HCT116 (cell line): ENCODE data around the gene C1orf21. TPM values are rescaled to one million over a fixed set of nuclear protein-coding genes. Genes with fewer than 3 reads are reported as not detected.

Experiments
- ATAC-seq: fragments of 200-7000 bp; cut with Tn5 transposase; 2 replicates; pipeline ENCODE4 v1.9.1; 2020; ENCODE audit warnings: mild to moderate bottlenecking, moderate library complexity
- BruUV-seq: library from RNA; stranded (reverse); fragments of 400-500 nt; replicated peaks from 2 replicates; lab custom pipeline; 2021; lab: Mats Ljungman, UMichigan
- CTCF ChIA-PET: fragments of 300-600 bp; sonication (Branson Sonifier 250); formaldehyde crosslinking; loops from one replicate; lab custom pipeline; 2021; ENCODE audit warnings: antibody characterized with exemption; lab: Charles Lee
- POLR2A ChIA-PET: fragments of 300-600, 350-600 bp; sonication (Branson Sonifier 250); formaldehyde crosslinking; loops from one replicate; lab custom pipeline; 2021; ENCODE audit warnings: antibody characterized with exemption; lab: Charles Lee
- RAD21 ChIA-PET, 2 experiments: fragments of 300-600 bp; sonication (Branson Sonifier 250); formaldehyde crosslinking; loops; one replicate each; lab custom pipeline; 2023; ENCODE audit warnings: low total read pairs in 2 of 2; ENCODE audit not compliant: uncharacterized antibody in 2 of 2, unreplicated experiment in 2 of 2, low non-redundant PET in 1 of 2; lab: Charles Lee
- DNase-seq: peaks from one replicate; pipeline ENCODE4 v3.0.0-alpha.2; 2010; ENCODE audit warnings: low read depth, low spot score
- H2AFZ ChIP-seq: fragments of 200-600 bp; shearing (Covaris generic), sonication (generic); 2 replicates; pipeline ENCODE4 v1.6.1; 2017; ENCODE audit warnings: low read depth, mixed run types, mixed read lengths, antibody characterized with exemption, low read length; ENCODE audit not compliant: poor library complexity, severe bottlenecking
- H3K27ac ChIP-seq: 2 replicates; pipeline ENCODE4 v1.5.1; 2012; ENCODE audit warnings: low read depth, low read length
- H3K27me3 ChIP-seq: fragments of 200-600 bp; sonication (generic); 2 replicates; pipeline ENCODE4 v1.6.1; 2016; ENCODE audit warnings: mixed run types, low read length, mixed read lengths; ENCODE audit not compliant: insufficient read depth
- H3K36me3 ChIP-seq, 2 experiments: fragments of 200-500 bp in 1 of 2; fragments of 200-600 bp in 1 of 2; sonication (Bioruptor generic) in 1 of 2; sonication (generic) in 1 of 2; 2 replicates each; pipeline versions ENCODE4 v1.5.1 to v1.6.1; 2014 to 2016; ENCODE audit warnings: low read length in 2 of 2, inconsistent platforms in 1 of 2, mixed read lengths in 1 of 2, mixed run types in 1 of 2; ENCODE audit not compliant: insufficient read depth in 2 of 2, control insufficient read depth in 1 of 2
- H3K4me1 ChIP-seq, 2 experiments: fragments of 200-600 bp in 1 of 2; sonication (generic) in 1 of 2; 2 replicates each; pipeline versions ENCODE4 v1.5.1 to v1.6.1; 2012 to 2017; ENCODE audit warnings: low read length in 2 of 2, inconsistent platforms in 1 of 2, mild to moderate bottlenecking in 1 of 2, mixed read lengths in 1 of 2, mixed run types in 1 of 2, moderate library complexity in 1 of 2; ENCODE audit not compliant: insufficient read depth in 2 of 2, control insufficient read depth in 1 of 2
- H3K4me2 ChIP-seq: fragments of 200-600 bp; sonication (generic); 2 replicates; pipeline ENCODE4 v1.6.1; 2017; ENCODE audit warnings: mixed run types, low read length, mixed read lengths
- H3K4me3 ChIP-seq, 2 experiments: fragments of 200-600 bp in 1 of 2; sonication (generic) in 1 of 2; replicated peaks in 1 of 2; 2 replicates each; pipeline ENCODE4 v1.5.1; 2011 to 2016; ENCODE audit warnings: low read length in 2 of 2, control low read depth in 1 of 2, low read depth in 1 of 2, mild to moderate bottlenecking in 1 of 2, mixed read lengths in 1 of 2, mixed run types in 1 of 2
- H3K79me2 ChIP-seq: fragments of 200-600 bp; sonication (generic); 2 replicates; pipeline ENCODE4 v1.6.1; 2017; ENCODE audit warnings: mild to moderate bottlenecking, mixed run types, low read length, moderate library complexity, mixed read lengths; ENCODE audit not compliant: insufficient read depth
- H3K9ac ChIP-seq: fragments of 200-600 bp; sonication (generic); 2 replicates; pipeline ENCODE4 v1.6.1; 2016; ENCODE audit warnings: low read length, mixed read lengths
- H3K9me2 ChIP-seq: fragments of 200-600 bp; sonication (generic), shearing (Covaris generic); 2 replicates; pipeline ENCODE4 v1.6.1; 2017; ENCODE audit warnings: mixed run types, mild to moderate bottlenecking, moderate library complexity; ENCODE audit not compliant: insufficient read depth
- H3K9me3 ChIP-seq, 2 experiments: fragments of 200-500 bp in 1 of 2; fragments of 200-600 bp in 1 of 2; sonication (Bioruptor generic) in 1 of 2; sonication (generic) in 1 of 2; 2 replicates each; pipeline ENCODE4 v1.6.1; 2014 to 2017; ENCODE audit warnings: low read length in 2 of 2, mixed read lengths in 2 of 2, inconsistent platforms in 1 of 2, low read depth in 1 of 2, mild to moderate bottlenecking in 1 of 2, mixed run types in 1 of 2, moderate library complexity in 1 of 2; ENCODE audit not compliant: control insufficient read depth in 1 of 2, insufficient read depth in 1 of 2
- H4K20me1 ChIP-seq: fragments of 200-600 bp; sonication (generic), shearing (Covaris generic); 2 replicates; pipeline ENCODE4 v1.6.1; 2017; ENCODE audit warnings: mixed run types, mild to moderate bottlenecking, moderate library complexity; ENCODE audit not compliant: insufficient read depth
- ATF3 ChIP-seq: IDR thresholded peaks from 2 replicates; pipeline ENCODE4 v1.6.1; 2012
- CEBPB ChIP-seq: IDR thresholded peaks from 2 replicates; pipeline ENCODE4 v1.6.1; 2012; ENCODE audit warnings: low read depth
- EGR1 ChIP-seq: IDR thresholded peaks from 2 replicates; pipeline ENCODE4 v1.6.1; 2012; ENCODE audit warnings: low read depth
- ELF1 ChIP-seq: IDR thresholded peaks from 2 replicates; pipeline ENCODE4 v1.6.1; 2012; ENCODE audit warnings: low read depth, borderline replicate concordance
- EZH2phosphoT487 ChIP-seq: fragments of 200-600 bp; IDR thresholded peaks from 2 replicates; pipeline ENCODE4 v1.6.1; 2018; ENCODE audit warnings: antibody characterized with exemption, borderline replicate concordance
- FOSL1 ChIP-seq: IDR thresholded peaks from 2 replicates; pipeline ENCODE4 v1.6.1; 2012; ENCODE audit warnings: low read depth
- POLR2A ChIP-seq: IDR thresholded peaks from 2 replicates; pipeline ENCODE4 v1.7.0; 2011; ENCODE audit warnings: borderline replicate concordance; ENCODE audit not compliant: insufficient read depth, insufficient read length; ENCODE audit errors: extremely low read depth
- POLR2AphosphoS5 ChIP-seq: IDR thresholded peaks from 2 replicates; pipeline ENCODE4 v1.6.1; 2011; ENCODE audit warnings: mild to moderate bottlenecking, low read depth, low read length, moderate library complexity
- RAD21 ChIP-seq: IDR thresholded peaks from 2 replicates; pipeline ENCODE4 v1.6.1; 2012; ENCODE audit warnings: low read depth, mild to moderate bottlenecking
- SIN3A ChIP-seq: IDR thresholded peaks from 2 replicates; pipeline ENCODE4 v1.6.1; 2012; ENCODE audit warnings: low read depth
- YY1 ChIP-seq: IDR thresholded peaks from 2 replicates; pipeline ENCODE4 v1.6.1; 2011; ENCODE audit warnings: low read length, low read depth, moderate library complexity, mild to moderate bottlenecking; ENCODE audit not compliant: insufficient replicate concordance; ENCODE audit errors: extremely low read depth
- ZBTB33 ChIP-seq: IDR thresholded peaks from 2 replicates; pipeline ENCODE4 v1.6.1; 2011; ENCODE audit warnings: mild to moderate bottlenecking, low read length, moderate library complexity; ENCODE audit not compliant: insufficient replicate concordance; ENCODE audit errors: extremely low read depth
- ZFX ChIP-seq: fragments of 450-650 bp; IDR thresholded peaks from 2 replicates; pipeline ENCODE4 v1.6.1; 2017
- ZNF274 ChIP-seq: fragments of 200-500 bp; sonication (Bioruptor generic); IDR thresholded peaks from 2 replicates; pipeline ENCODE4 v1.6.1; 2014; ENCODE audit warnings: mild to moderate bottlenecking, low read depth, low read length, inconsistent platforms
- intact Hi-C: fragments of 100-400 bp; cut with micrococcal nuclease; formaldehyde crosslinking; loops from 2 replicates; pipeline ENCODE4 v1.10.0; 2022
- total RNA-seq: library from RNA; stranded (reverse); gene quantifications from one replicate; pipeline ENCODE4 v1.2.1, GENCODE V29; 2021; ENCODE audit not compliant: unreplicated experiment
- TF ChIP-seq, protein P1 (sequence below): IDR thresholded peaks from 2 replicates; pipeline ENCODE4 v1.6.1; 2012
- TF ChIP-seq, protein P2 (sequence below): IDR thresholded peaks from 2 replicates; pipeline ENCODE4 v1.6.1; 2012; ENCODE audit warnings: low read depth

Gene C1orf21
- total RNA-seq, 1 experiment from 2014 or later = 8.9 TPM

- no peaks in the 10 kb centered on the region for H3K36me3 ChIP-seq
- CTCF ChIA-PET = no interaction called here
- POLR2A ChIA-PET = no interaction called here
- no peak overlapping the region for H3K4me3 ChIP-seq
- BruUV-seq = no TSS peak
- H2AFZ ChIP-seq = no peak overlapping the region
- no peak overlapping the region for H3K4me2 ChIP-seq
- H3K9me2 ChIP-seq = no peaks in the 10 kb centered on the region
- TF ChIP-seq RAD21 = no peak
- TF ChIP-seq SIN3A = no peak
- no peak for TF ChIP-seq EGR1
- TF ChIP-seq POLR2AphosphoS5 = no peak
- TF ChIP-seq ZNF274 = no peak
- no peak for TF ChIP-seq ELF1
- TF ChIP-seq FOSL1 = no peak
- TF ChIP-seq, protein P1, sequence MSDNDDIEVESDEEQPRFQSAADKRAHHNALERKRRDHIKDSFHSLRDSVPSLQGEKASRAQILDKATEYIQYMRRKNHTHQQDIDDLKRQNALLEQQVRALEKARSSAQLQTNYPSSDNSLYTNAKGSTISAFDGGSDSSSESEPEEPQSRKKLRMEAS = no peak
- no peak for TF ChIP-seq YY1
- no peak for TF ChIP-seq ATF3
- no peak for TF ChIP-seq ZFX
- no peak for TF ChIP-seq EZH2phosphoT487
- no peak for TF ChIP-seq CEBPB
- TF ChIP-seq, all 23 proteins: peak for 0
- RAD21 ChIA-PET = no interaction called here
- Histone ChIP-seq H3K9me3 (no peaks in the 10 kb centered on the region), H3K9ac (no peak overlapping the region), H3K27ac (no peak overlapping the region), H3K27me3 (no peaks in the 10 kb centered on the region), H3K79me2 (no peaks in the 10 kb centered on the region), H4K20me1 (no peaks in the 10 kb centered on the region), H3K4me1 (no peaks in the 10 kb centered on the region)
- intact Hi-C loops = no loop called here
- ATAC-seq = no peak
- DNase-seq = no peak
Measured at GRCh38 chr1:184627007-184627341, 240.1 kb downstream of the C1orf21 start.

DNA sequence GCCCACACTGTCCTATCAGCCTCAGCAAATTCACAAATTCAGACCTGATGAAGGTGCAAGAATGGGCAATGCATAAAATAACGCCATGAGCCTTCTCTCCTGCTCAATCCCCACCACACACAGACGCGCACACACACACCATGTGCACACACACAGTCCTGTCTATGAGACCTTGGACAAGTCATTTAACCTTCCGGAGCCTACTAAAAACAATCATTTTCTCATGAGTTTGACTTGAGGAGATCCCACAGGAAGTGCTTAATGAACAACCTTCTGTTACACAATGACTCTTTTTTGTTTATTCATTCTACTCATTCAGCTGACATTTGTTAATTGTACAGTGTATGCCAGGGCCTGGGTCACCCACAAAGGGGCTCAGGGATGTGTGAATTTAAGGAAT is 242.4 kb downstream of the C1orf21 start:
- RAD21 ChIA-PET = no interaction called here
- CTCF ChIA-PET = no interaction called here
- BruUV-seq = no TSS peak
- no peak for TF ChIP-seq FOSL1
- no peak for TF ChIP-seq ZBTB33
- no peak for TF ChIP-seq RAD21
- TF ChIP-seq, protein P2, sequence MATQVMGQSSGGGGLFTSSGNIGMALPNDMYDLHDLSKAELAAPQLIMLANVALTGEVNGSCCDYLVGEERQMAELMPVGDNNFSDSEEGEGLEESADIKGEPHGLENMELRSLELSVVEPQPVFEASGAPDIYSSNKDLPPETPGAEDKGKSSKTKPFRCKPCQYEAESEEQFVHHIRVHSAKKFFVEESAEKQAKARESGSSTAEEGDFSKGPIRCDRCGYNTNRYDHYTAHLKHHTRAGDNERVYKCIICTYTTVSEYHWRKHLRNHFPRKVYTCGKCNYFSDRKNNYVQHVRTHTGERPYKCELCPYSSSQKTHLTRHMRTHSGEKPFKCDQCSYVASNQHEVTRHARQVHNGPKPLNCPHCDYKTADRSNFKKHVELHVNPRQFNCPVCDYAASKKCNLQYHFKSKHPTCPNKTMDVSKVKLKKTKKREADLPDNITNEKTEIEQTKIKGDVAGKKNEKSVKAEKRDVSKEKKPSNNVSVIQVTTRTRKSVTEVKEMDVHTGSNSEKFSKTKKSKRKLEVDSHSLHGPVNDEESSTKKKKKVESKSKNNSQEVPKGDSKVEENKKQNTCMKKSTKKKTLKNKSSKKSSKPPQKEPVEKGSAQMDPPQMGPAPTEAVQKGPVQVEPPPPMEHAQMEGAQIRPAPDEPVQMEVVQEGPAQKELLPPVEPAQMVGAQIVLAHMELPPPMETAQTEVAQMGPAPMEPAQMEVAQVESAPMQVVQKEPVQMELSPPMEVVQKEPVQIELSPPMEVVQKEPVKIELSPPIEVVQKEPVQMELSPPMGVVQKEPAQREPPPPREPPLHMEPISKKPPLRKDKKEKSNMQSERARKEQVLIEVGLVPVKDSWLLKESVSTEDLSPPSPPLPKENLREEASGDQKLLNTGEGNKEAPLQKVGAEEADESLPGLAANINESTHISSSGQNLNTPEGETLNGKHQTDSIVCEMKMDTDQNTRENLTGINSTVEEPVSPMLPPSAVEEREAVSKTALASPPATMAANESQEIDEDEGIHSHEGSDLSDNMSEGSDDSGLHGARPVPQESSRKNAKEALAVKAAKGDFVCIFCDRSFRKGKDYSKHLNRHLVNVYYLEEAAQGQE = no peak
- no peak for TF ChIP-seq SIN3A
- TF ChIP-seq POLR2A = no peak
- no peak for TF ChIP-seq YY1
- no peak for TF ChIP-seq ATF3

More for the DNA sequence above, 242.4 kb downstream of the C1orf21 start:
- Histone ChIP-seq H2AFZ (no peak overlapping the region), H3K9me3 (no peaks in the 10 kb centered on the region), H3K4me2 (no peak overlapping the region), H3K79me2 (no peaks in the 10 kb centered on the region), H3K9ac (no peak overlapping the region), H3K4me1 (no peaks in the 10 kb centered on the region), H3K9me2 (no peaks in the 10 kb centered on the region), H3K4me3 (no peak overlapping the region), H3K27me3 (no peaks in the 10 kb centered on the region), H3K27ac (no peak overlapping the region), H3K36me3 (no peaks in the 10 kb centered on the region), H4K20me1 (no peaks in the 10 kb centered on the region)
- DNase-seq = no peak
- intact Hi-C loops = no loop called here
- POLR2A ChIA-PET = no interaction called here
- ATAC-seq = no peak
